UCSD-AML1 (cell line): ENCODE results near the gene OR2T8.

Source experiments
- DNase-seq: peaks from one replicate; lab custom pipeline; 2025; ENCODE audit not compliant: unreplicated experiment; lab: John Stamatoyannopoulos, UW

Gene OR2T8

DNA sequence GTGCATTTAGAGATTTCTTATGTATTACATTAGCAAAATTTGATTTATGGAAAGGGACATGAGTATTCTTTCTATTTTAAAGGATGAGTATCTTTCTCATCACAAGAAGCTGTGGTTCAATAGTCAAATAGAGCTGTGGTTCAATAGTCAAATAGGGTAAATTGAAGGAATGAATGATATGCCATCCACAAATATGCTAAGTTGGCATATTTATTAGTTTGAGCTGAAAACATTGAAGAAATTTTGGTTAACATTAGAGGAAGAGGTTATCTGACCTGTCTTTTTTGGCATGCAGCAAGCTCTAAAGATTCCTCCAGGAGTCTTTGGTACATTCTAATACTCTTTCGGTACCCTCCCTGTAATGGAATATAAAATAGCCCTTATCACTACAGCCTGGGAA lies 33.4 kb downstream of the OR2T8 start:
- DNase-seq = no peak

DNA sequence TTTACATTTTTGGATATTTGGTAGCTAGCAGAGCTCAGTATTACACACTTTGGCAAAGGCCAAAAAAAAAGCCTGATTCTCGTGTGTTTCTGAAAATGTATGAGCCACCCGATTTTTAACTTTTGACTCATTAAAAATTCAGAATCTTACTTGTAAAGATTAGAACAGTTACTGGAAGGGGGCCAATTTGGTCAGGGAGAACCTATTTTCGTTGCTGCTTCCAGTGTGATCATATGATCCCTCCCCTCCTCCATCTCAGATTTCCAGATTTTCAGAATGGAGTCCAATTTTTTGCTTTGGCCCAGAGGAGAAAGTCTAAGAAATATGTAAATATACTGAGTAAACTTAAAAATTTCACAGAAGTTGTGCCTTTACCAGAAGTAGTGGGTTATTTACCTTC lies 41.7 kb downstream of the OR2T8 start:
- DNase-seq = no peak

DNA sequence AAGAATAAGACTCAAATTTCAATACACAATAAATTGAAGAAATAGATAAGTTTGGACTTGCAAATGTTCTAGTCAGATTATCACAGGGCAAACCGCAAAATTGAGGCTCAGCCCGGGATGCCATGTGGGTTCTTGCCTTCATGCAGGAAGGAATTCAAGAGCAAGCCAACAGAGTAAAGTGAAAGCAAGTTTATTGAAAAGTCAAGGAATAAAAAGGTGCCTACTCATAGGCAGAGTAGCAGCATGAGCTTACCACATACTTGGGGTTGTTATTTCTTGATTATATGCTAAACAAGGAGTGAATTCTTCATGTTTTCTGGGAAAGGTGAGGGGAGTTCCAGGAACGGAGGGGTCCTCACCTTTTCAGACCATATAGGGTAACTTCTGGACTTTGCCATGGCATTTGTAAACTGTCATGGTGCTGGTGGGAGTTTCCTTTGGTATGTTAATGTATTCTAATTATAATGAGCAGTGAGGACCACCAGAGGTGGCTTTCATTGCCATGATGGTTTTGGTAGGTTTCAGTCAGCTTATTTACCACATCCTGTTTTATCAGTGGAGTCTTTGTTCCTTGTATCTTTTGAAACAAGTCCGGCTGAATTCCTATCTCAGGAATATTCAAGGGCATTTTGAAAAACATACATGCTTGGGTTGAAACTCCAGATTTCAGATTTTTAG lies 43.0 kb downstream of the OR2T8 start:
- DNase-seq = no peak

DNA sequence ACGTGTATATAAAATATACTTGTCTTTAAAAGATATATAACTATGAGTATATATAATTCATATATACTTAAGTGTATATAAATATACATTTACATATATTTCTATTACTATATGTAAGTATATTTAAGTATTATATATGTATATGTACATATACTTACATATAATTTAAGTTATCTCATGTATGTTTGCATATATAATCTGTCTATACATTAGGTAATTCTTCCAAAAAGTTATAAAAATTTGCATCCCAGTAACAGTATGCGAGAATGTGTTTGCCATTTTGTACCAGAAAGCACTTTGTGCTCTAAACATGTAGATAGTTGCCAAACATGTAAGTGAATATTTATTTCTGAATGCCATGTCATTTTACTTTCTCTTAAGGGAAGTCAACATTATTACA lies 44.9 kb downstream of the OR2T8 start, which contains the start of gene OR2AK2:
OR2AK2 (plus strand) TSS at position 301 of the 400 bp plus-strand sequence. CDS start 144 bp downstream, outside the sequence.
- DNase-seq = no peak

DNA sequence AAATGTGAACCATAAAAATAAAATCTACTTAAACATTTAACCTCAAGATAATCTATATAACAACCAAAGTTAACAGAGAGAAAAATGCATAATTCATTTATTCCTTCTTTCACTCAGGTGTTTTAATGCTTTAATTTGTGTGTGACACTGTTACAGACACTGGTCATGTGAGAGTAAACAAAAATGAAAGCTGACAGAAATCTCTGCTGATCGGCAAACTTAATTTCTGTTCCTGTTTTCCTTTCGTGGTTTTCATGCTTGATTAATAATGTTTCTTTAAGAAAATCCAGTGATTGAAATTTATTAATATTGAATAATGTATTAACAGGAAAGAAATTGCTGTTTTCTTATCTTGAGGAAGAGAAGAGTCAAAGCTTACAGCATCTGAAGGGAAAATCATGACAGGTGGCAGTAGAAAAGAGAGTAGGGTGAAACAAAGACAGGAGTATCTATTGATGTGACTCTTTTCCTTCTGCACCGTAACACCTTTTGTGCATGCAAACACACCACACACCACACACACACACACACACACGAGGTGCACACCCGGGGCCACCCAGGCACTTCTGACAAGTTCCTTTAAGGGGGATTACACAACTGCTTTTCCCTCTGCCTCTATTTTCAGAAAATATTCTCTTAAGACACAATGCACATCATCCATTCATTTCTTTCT lies 46.6 kb downstream of the OR2T8 start:
- DNase-seq = no peak
